C4-2B (cell line): ENCODE data around the gene STIP1.

ENCODE experiments used
- ZFX ChIP-seq: fragments of 450-650 bp; IDR thresholded peaks from 2 replicates; pipeline ENCODE4 v1.6.1; 2017
- TF ChIP-seq, protein P1 (sequence below): fragments of 450-650 bp; conservative IDR thresholded peaks from 2 replicates; pipeline ENCODE4 v1.5.1; 2017; ENCODE audit warnings: mild to moderate bottlenecking

DNA sequence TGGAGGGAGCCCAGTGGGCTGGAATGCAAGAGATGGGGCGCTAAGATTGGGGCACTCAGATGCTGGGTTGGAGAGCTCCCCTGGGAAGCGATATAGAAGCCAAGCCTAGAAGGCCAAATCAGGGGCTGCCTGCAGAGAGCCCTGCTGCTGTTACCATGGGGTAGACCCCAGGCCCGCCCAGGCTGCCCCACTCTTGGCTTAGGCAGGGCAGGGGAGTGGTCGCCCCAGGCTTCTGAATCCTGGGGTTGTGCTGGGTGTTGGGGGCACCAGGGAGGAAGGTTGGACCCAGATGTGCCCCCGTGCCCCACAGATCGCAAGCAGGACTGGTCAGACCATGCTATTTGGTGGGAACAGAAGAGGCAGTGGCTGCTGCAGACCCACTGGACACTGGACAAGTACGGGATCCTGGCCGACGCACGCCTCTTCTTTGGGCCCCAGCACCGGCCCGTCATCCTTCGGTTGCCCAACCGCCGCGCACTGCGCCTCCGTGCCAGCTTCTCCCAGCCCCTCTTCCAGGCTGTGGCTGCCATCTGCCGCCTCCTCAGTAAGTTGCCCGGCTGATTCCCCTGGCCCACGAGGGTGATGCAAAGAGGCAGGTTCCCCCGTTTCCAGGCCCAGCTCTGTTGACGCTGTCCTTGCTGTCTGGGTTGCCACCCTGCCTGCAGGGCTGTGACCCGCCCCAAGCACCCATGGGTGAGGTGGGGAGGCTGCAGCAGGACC lies 24.5 kb downstream of the STIP1 start:
- TF ChIP-seq, protein P1, sequence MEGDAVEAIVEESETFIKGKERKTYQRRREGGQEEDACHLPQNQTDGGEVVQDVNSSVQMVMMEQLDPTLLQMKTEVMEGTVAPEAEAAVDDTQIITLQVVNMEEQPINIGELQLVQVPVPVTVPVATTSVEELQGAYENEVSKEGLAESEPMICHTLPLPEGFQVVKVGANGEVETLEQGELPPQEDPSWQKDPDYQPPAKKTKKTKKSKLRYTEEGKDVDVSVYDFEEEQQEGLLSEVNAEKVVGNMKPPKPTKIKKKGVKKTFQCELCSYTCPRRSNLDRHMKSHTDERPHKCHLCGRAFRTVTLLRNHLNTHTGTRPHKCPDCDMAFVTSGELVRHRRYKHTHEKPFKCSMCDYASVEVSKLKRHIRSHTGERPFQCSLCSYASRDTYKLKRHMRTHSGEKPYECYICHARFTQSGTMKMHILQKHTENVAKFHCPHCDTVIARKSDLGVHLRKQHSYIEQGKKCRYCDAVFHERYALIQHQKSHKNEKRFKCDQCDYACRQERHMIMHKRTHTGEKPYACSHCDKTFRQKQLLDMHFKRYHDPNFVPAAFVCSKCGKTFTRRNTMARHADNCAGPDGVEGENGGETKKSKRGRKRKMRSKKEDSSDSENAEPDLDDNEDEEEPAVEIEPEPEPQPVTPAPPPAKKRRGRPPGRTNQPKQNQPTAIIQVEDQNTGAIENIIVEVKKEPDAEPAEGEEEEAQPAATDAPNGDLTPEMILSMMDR, result no peak
- no peak for TF ChIP-seq ZFX
